NCI-H82 treated with DMSO at 0.1 percent for 48 hours (cell line): ENCODE results near the gene DNAAF1.
A peak's percentile ranks its signal among the peaks of the same experiment; 100 is the strongest.
"Not testable (repeated sequence)": the region's sequence is repeated elsewhere in the genome, so short reads cannot be mapped to it uniquely, and the experiment has no call there.

Source experiments
- DNase-seq: peaks from one replicate; lab custom pipeline; 2025; ENCODE audit not compliant: unreplicated experiment; lab: John Stamatoyannopoulos, UW

DNAAF1 gene

GRCh38 chr16:84144859-84145639, at the start of gene DNAAF1, which contains the start of gene HSDL1:
TSS of gene DNAAF1 (plus strand) at chr16:84145308. CDS start at chr16:84145441, 133 bp downstream.
TSS of gene HSDL1 (minus strand) at chr16:84145177. CDS start at chr16:84131321, 13,856 bp downstream.
- peak; percentile 31 for DNase-seq

GRCh38 chr16:84095466-84095865, 49.6 kb upstream of the DNAAF1 start:
- DNase-seq: peak; percentile 45

- DNase-seq: no peak
Observed at GRCh38 chr16:84096447-84097005, 48.6 kb upstream of the DNAAF1 start.

GRCh38 chr16:84098939-84099338, 46.2 kb upstream of the DNAAF1 start:
- DNase-seq: no peak

- DNase-seq: no peak
Observed at GRCh38 chr16:84103678-84104077, 41.4 kb upstream of the DNAAF1 start.

GRCh38 chr16:84104231-84104630, 40.9 kb upstream of the DNAAF1 start:
- DNase-seq: no peak

- no peak for DNase-seq
Observed at GRCh38 chr16:84105301-84105815, 39.8 kb upstream of the DNAAF1 start.

- no peak for DNase-seq
Observed at GRCh38 chr16:84105948-84106740, 39.0 kb upstream of the DNAAF1 start.

GRCh38 chr16:84107921-84108320, 37.2 kb upstream of the DNAAF1 start:
- DNase-seq: no peak

- no peak for DNase-seq
Observed at GRCh38 chr16:84109598-84110335, 35.3 kb upstream of the DNAAF1 start.

GRCh38 chr16:84110527-84110926, 34.6 kb upstream of the DNAAF1 start:
- DNase-seq: no peak

GRCh38 chr16:84111525-84111924, 33.6 kb upstream of the DNAAF1 start:
- no peak for DNase-seq

- not testable (repeated sequence) for DNase-seq
Observed at GRCh38 chr16:84111949-84112348, 33.2 kb upstream of the DNAAF1 start.

- DNase-seq: no peak
Observed at GRCh38 chr16:84115919-84116719, 29.0 kb upstream of the DNAAF1 start.

GRCh38 chr16:84116720-84117493, 28.2 kb upstream of the DNAAF1 start, which contains the start of gene MBTPS1:
TSS of gene MBTPS1 (minus strand) at chr16:84116942. CDS start at chr16:84101783, 15,159 bp downstream.
- DNase-seq: peak; percentile 78

GRCh38 chr16:84117494-84117843, 27.6 kb upstream of the DNAAF1 start:
- no peak for DNase-seq

GRCh38 chr16:84118315-84118714, 26.8 kb upstream of the DNAAF1 start:
- not testable (repeated sequence) for DNase-seq

GRCh38 chr16:84119368-84119767, 25.7 kb upstream of the DNAAF1 start:
- no peak for DNase-seq

- no peak for DNase-seq
Observed at GRCh38 chr16:84120023-84120422, 25.1 kb upstream of the DNAAF1 start.
